Islet precursor cell (in vitro differentiated cells): ENCODE measurements around the gene GRID2.

Experiments
- DNase-seq: peaks from one replicate; pipeline ENCODE4 v3.0.0-alpha.2; 2018

The GRID2 gene

GRCh38 chr4:93775551-93775950 is 1471.8 kb downstream of the GRID2 start:
- no peak for DNase-seq

DNA sequence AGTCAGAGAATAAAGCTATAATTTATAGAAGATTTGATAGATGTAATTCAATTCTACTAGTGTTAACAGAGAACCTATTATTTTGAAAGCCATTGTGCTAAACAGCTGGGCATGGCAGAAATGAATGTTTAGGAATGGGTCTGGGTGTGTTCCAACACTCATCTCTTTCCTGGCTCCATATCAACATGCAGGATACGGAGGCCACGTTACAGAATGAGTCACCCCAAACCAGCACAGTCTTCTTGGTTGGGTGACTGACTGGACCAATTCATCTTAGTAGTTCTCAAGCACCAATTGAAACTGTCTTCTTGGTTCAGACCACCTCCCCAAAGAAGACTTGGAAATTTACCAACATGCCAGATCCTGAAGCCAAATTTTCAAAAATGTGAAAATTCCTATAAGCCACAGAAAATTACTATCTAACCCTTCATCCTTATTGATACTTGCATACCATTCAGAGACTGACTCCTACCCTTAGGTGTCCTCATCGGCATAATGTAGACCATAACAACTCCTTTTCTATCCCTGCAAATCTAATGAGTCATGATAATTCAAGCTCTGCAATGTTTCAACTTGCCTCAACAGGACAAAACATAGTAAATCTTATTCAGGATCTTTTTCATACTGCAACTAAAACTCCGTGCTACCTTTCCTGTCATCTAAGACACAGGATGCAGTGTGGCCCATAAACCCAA is 1472.8 kb downstream of the GRID2 start:
- DNase-seq: no peak

- no peak for DNase-seq
Measured at GRCh38 chr4:93777081-93777460, 1473.3 kb downstream of the GRID2 start.

GRCh38 chr4:93779228-93779627 is 1475.5 kb downstream of the GRID2 start:
- DNase-seq: no peak

- DNase-seq: no peak
Measured at GRCh38 chr4:93780080-93780479, 1476.3 kb downstream of the GRID2 start.

- DNase-seq: no peak
Measured at GRCh38 chr4:93781198-93781597, 1477.4 kb downstream of the GRID2 start.

- DNase-seq: no peak
Measured at GRCh38 chr4:93786149-93786548, 1482.4 kb downstream of the GRID2 start.

GRCh38 chr4:93788712-93789111 is 1484.9 kb downstream of the GRID2 start:
- no peak for DNase-seq

- peak; percentile 66 for DNase-seq
Measured at GRCh38 chr4:93791570-93792195, 1487.9 kb downstream of the GRID2 start.

GRCh38 chr4:93802045-93802444 is 1498.3 kb downstream of the GRID2 start:
- DNase-seq: no peak

DNA sequence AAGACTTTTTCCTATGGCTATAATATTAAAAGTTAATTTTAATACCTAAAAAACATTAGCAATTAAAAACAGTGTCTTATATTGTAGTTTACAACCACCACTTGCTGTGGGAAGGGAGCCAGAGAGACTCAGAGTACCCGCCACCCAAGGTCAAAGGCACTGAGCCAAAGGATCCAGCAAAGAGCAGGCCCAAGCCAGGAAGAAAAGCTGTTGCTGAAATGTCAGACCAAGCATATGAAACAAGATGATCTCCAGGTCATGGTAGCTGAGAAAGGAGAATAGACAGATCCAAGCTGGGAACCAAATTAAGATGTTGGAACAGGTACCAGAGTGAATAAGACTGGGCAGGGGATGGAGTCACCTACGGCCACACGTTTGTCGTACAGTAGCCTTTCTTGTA is 1506.0 kb downstream of the GRID2 start:
- DNase-seq: no peak

- no peak for DNase-seq
Measured at GRCh38 chr4:93810340-93810992, 1506.7 kb downstream of the GRID2 start.

- DNase-seq: no peak
Measured at GRCh38 chr4:93813092-93813491, 1509.3 kb downstream of the GRID2 start.

DNA sequence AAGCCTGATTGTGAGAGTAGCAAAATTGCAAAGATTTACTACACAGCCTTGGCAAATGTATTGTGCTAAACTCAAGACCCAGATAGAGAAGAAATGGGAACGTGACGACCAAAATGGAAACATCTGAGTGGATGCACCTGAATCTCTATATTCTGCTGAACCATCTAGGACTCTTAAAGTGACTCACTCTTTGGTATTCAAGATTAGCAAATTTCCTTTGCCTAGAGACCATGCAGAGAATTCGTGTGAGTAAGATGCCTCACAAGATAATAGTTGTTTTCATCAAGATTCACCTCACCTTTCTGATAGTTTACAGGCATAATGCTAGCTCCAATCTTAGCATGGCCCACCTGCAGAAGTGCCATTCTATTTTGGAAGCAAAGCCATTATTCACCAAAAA is 1510.4 kb downstream of the GRID2 start:
- no peak for DNase-seq

- DNase-seq: no peak
Measured at GRCh38 chr4:93814722-93815121, 1511.0 kb downstream of the GRID2 start.
